A549 treated with AZD2906 at 1 μM for 4 hours (cell line): ENCODE results near the gene POLE. TPM values are rescaled to one million over a fixed set of nuclear protein-coding genes. Genes with fewer than 3 reads are reported as not detected.

Experiments
- total RNA-seq: library from RNA; stranded (reverse); fragments of 200-300 nt; extraction: Qiagen RNA extraction; gene quantifications from 5 replicates; pipeline ENCODE4 v1.2.3, GENCODE V29; 2022

The POLE gene
- total RNA-seq, result 41.2 to 48.8 TPM (median 45.7 TPM) in 5 replicates

GRCh38 chr12:132687211-132688164, at the start of gene POLE, which contains the start of gene PXMP2:
POLE (minus strand) TSS chr12:132687342; CDS start chr12:132687315, 27 bp downstream.
PXMP2 (plus strand) TSS chr12:132687587; CDS start chr12:132687671, 84 bp downstream.

GRCh38 chr12:132710405-132711079, 23.4 kb upstream of the POLE start, which contains the start of gene PGAM5:
PGAM5 (plus strand) TSS chr12:132710842; CDS start chr12:132710877, 35 bp downstream.

GRCh38 chr12:132618683-132619043, 68.5 kb downstream of the POLE start, which contains the start of gene P2RX2:
P2RX2 (plus strand) TSS chr12:132618776; CDS start chr12:132618817, 41 bp downstream.

GRCh38 chr12:132610051-132610759, 76.9 kb downstream of the POLE start, which contains the start of gene LRCOL1:
LRCOL1 (minus strand) TSS chr12:132610582; CDS start chr12:132606251, 4,331 bp downstream.

Other genes with a start within 250 kb of the POLE start
- 94.9 to 117 TPM (median 106 TPM) in 5 replicates for gene FBRSL1, start 197.2 kb downstream of the POLE start, total RNA-seq
- not detected in 5 replicates for gene LRCOL1, start 76.8 kb downstream of the POLE start, total RNA-seq
- gene P2RX2, start 68.6 kb downstream of the POLE start, total RNA-seq, result not detected in 5 replicates
- gene PXMP2, start 245 bp upstream of the POLE start, total RNA-seq, result 22.0 to 32.8 TPM (median 31.4 TPM) in 5 replicates
- 43.5 to 55.2 TPM (median 51.9 TPM) in 5 replicates for gene PGAM5, start 23.5 kb upstream of the POLE start, total RNA-seq
- 66.5 to 80.0 TPM (median 73.3 TPM) in 5 replicates for gene ANKLE2, start 74.5 kb upstream of the POLE start, total RNA-seq
- 18.4 to 24.1 TPM (median 21.1 TPM) in 5 replicates for gene GOLGA3, start 141.5 kb upstream of the POLE start, total RNA-seq
- 19.2 to 22.5 TPM (median 21.1 TPM) in 5 replicates for gene CHFR, start 200.3 kb upstream of the POLE start, total RNA-seq